WERI-Rb-1 (cell line): ENCODE results near the gene PRR14L.

ENCODE experiments used
- DNase-seq: peaks from one replicate; pipeline ENCODE4 v3.0.0-alpha.2; 2020
- H3K27ac ChIP-seq: fragments of 250-450 bp; sonication (Bioruptor Pico); 2 replicates; pipeline ENCODE4 v1.5.1; 2020; ENCODE audit warnings: mild to moderate bottlenecking, moderate library complexity
- H3K27me3 ChIP-seq: fragments of 250-450 bp; sonication (Bioruptor Pico); 2 replicates; pipeline ENCODE4 v1.5.1; 2021; ENCODE audit warnings: mild to moderate bottlenecking, low read depth, moderate library complexity; ENCODE audit not compliant: insufficient read depth, severe bottlenecking
- H3K36me3 ChIP-seq: fragments of 250-450 bp; sonication (Bioruptor Pico); 2 replicates; pipeline ENCODE4 v1.5.1; 2020; ENCODE audit warnings: mild to moderate bottlenecking, moderate library complexity
- H3K4me3 ChIP-seq: 2 replicates; pipeline ENCODE4 v1.5.1; 2011; ENCODE audit warnings: low read depth, mild to moderate bottlenecking, control low read depth, low read length
- H3K9me3 ChIP-seq: fragments of 250-450 bp; sonication (Bioruptor Pico); 2 replicates; pipeline ENCODE4 v1.5.1; 2021; ENCODE audit warnings: mild to moderate bottlenecking, moderate library complexity; ENCODE audit not compliant: severe bottlenecking
- CTCF ChIP-seq: IDR thresholded peaks from 2 replicates; pipeline ENCODE4 v1.5.1; 2011; ENCODE audit warnings: low read depth, mild to moderate bottlenecking, control low read depth, inconsistent platforms, low read length

PRR14L gene

GRCh38 chr22:31635638-31636306 is 114.2 kb downstream of the PRR14L start:
- H3K9me3 ChIP-seq: no peaks in the 10 kb centered on the region
- H3K36me3 ChIP-seq: peaks cover 3% of the 10 kb centered on the region; the same call in 1 of the 2 replicates
- no peak for DNase-seq
- H3K27me3 ChIP-seq: no peaks in the 10 kb centered on the region
- no peak overlapping the region for H3K27ac ChIP-seq
- no peak overlapping the region for H3K4me3 ChIP-seq
- no peak for TF ChIP-seq CTCF

- no peaks in the 10 kb centered on the region for H3K27me3 ChIP-seq
- DNase-seq: no peak
- peaks cover 3% of the 10 kb centered on the region for H3K36me3 ChIP-seq
- no peak overlapping the region for H3K27ac ChIP-seq
- TF ChIP-seq CTCF: no peak
- H3K9me3 ChIP-seq: no peaks in the 10 kb centered on the region
- H3K4me3 ChIP-seq: peak overlapping the region; percentile 80; the same call in 1 of the 2 replicates
Observed at GRCh38 chr22:31631436-31631835, 118.5 kb downstream of the PRR14L start.
